HepG2 (cell line): ENCODE data around the gene TMEM143. TPM values are rescaled to one million over a fixed set of nuclear protein-coding genes. Genes with fewer than 3 reads are reported as not detected.
A peak's percentile ranks its signal among the peaks of the same experiment; 100 is the strongest.

Experiments
- ARID5B ChIP-seq: IDR thresholded peaks from 2 replicates; pipeline ENCODE4 v1.4.0; 2020; ENCODE audit warnings: mild to moderate bottlenecking, missing genetic modification reagents
- ARNT2 ChIP-seq: sonication (generic); formaldehyde crosslinking; IDR thresholded peaks from 2 replicates; pipeline ENCODE4 v1.8.0; 2022; ENCODE audit warnings: mild to moderate bottlenecking, low read depth, missing genetic modification reagents, moderate library complexity
- GZF1 ChIP-seq: sonication (generic); formaldehyde crosslinking; IDR thresholded peaks from 2 replicates; pipeline ENCODE4 v1.5.1; 2020; ENCODE audit warnings: mild to moderate bottlenecking, missing genetic modification reagents
- HMG20A ChIP-seq: IDR thresholded peaks from 2 replicates; pipeline ENCODE4 v1.6.1; 2016; ENCODE audit warnings: borderline replicate concordance
- IRX3 ChIP-seq: sonication (generic); formaldehyde crosslinking; IDR thresholded peaks from 2 replicates; pipeline ENCODE4 v1.8.1; 2023; ENCODE audit warnings: mild to moderate bottlenecking, low read depth, missing genetic modification reagents, borderline replicate concordance
- MATR3 ChIP-seq: sonication (generic); formaldehyde crosslinking; IDR thresholded peaks from 2 replicates; pipeline ENCODE4 v1.4.0; 2020; ENCODE audit warnings: missing genetic modification reagents
- RAD21 ChIP-seq: fragments of 450-650 bp; formaldehyde crosslinking; IDR thresholded peaks from 2 replicates; pipeline ENCODE4 v1.5.0; 2020; ENCODE audit warnings: mild to moderate bottlenecking
- SAFB2 ChIP-seq: sonication (generic); formaldehyde crosslinking; IDR thresholded peaks from 2 replicates; pipeline ENCODE4 v1.5.1; 2020; ENCODE audit warnings: missing genetic modification reagents, low read depth, mild to moderate bottlenecking, borderline replicate concordance
- SP5 ChIP-seq: IDR thresholded peaks from 2 replicates; pipeline ENCODE4 v1.6.1; 2016; ENCODE audit warnings: low read depth, borderline replicate concordance
- THAP9 ChIP-seq: sonication (generic); formaldehyde crosslinking; IDR thresholded peaks from 2 replicates; pipeline ENCODE4; 2020; ENCODE audit warnings: missing genetic modification reagents, mild to moderate bottlenecking, borderline replicate concordance
- TOPORS ChIP-seq: sonication (generic); formaldehyde crosslinking; IDR thresholded peaks from 2 replicates; pipeline ENCODE4 v1.8.0; 2023; ENCODE audit warnings: mild to moderate bottlenecking, missing genetic modification reagents
- USF2 ChIP-seq, 2 experiments: sonication (generic) in 1 of 2; formaldehyde crosslinking in 1 of 2; IDR thresholded peaks; 2 replicates each; pipeline versions ENCODE4 v1.5.1 to v1.6.1; 2011 to 2020; ENCODE audit warnings: borderline replicate concordance in 1 of 2, low read depth in 1 of 2, low read length in 1 of 2, mild to moderate bottlenecking in 1 of 2, missing genetic modification reagents in 1 of 2, moderate library complexity in 1 of 2
- ZBTB34 ChIP-seq: sonication (generic); formaldehyde crosslinking; IDR thresholded peaks from 2 replicates; pipeline ENCODE4 v1.8.0; 2022; ENCODE audit warnings: mild to moderate bottlenecking, missing genetic modification reagents
- ZNF180 ChIP-seq: sonication (generic); formaldehyde crosslinking; IDR thresholded peaks from 2 replicates; pipeline ENCODE4 v1.4.0; 2020; ENCODE audit warnings: low read depth, missing genetic modification reagents, borderline replicate concordance
- ZNF44 ChIP-seq: sonication (generic); formaldehyde crosslinking; IDR thresholded peaks from 2 replicates; pipeline ENCODE4 v1.5.1; 2020; ENCODE audit warnings: mild to moderate bottlenecking, missing genetic modification reagents
- ZNF816 ChIP-seq: sonication (generic); formaldehyde crosslinking; IDR thresholded peaks from 2 replicates; pipeline ENCODE4 v1.8.0; 2022; ENCODE audit warnings: missing genetic modification reagents, mild to moderate bottlenecking, borderline replicate concordance
- ZNF839 ChIP-seq: sonication (generic); formaldehyde crosslinking; IDR thresholded peaks from 2 replicates; pipeline ENCODE4 v1.4.0; 2020; ENCODE audit warnings: missing genetic modification reagents, mild to moderate bottlenecking, borderline replicate concordance
- polyA plus RNA-seq, 8 experiments: library from polyadenylated mRNA; depleted of rRNA in 3 of 8; stranded (reverse) in 7 of 8; unstranded in 1 of 8; fragments of >200 nt; fragmentation: Illumina TruSeq in 4 of 8; extraction: Trizol in 4 of 8; gene quantifications; 2 replicates each; pipeline versions ENCODE4 v1.2.1 to v1.2.3, GENCODE V29; 2011 to 2016; ENCODE audit warnings: low read depth in 4 of 8, missing spikeins in 1 of 8, mixed read lengths in 1 of 8; ENCODE audit not compliant: insufficient read depth in 1 of 8
- total RNA-seq, 5 experiments: library from RNA; depleted of rRNA; stranded (reverse); fragments of >200 nt; fragmentation: Illumina TruSeq; extraction: Trizol; gene quantifications; 2 replicates each; pipeline ENCODE4 v1.2.3, GENCODE V29; 2016; ENCODE audit warnings: low read depth in 1 of 5

Gene TMEM143
- total and polyA plus RNA-seq, 2 of the 13 experiments (the other 11 are each of a cell fraction or from before 2014, with no cell fraction given), result 7.7 to 11.3 TPM

GRCh38 chr19:48391100-48392005 lies 27.6 kb upstream of the TMEM143 start, which contains the start of gene KDELR1 (continued):
- TF ChIP-seq MATR3 (CRISPR knock-in tag), result no peak
- TF ChIP-seq ARID5B (CRISPR knock-in tag), result 0 out of 2 replicates have a peak, but pooled peaks have one; percentile 4
- peak; percentile 51; the same call in 1 of the 2 replicates for TF ChIP-seq SP5 (CRISPR knock-in tag)
- TF ChIP-seq ZBTB34 (CRISPR knock-in tag), result no peak
- TF ChIP-seq RAD21 (CRISPR knock-in tag), result 0 out of 2 replicates have a peak, but pooled peaks have one; percentile 28
- no peak for TF ChIP-seq ZNF816
- no peak for TF ChIP-seq ARNT2 (CRISPR knock-in tag)
- no peak for TF ChIP-seq GZF1 (CRISPR knock-in tag)
- no peak for TF ChIP-seq IRX3 (CRISPR knock-in tag)
- no peak for TF ChIP-seq ZNF180 (CRISPR knock-in tag)
- TF ChIP-seq THAP9 (CRISPR knock-in tag), result no peak
- TF ChIP-seq ZNF44, result no peak
- no peak for TF ChIP-seq SAFB2 (CRISPR knock-in tag)
- TF ChIP-seq TOPORS, result no peak
- TF ChIP-seq ZNF839 (CRISPR knock-in tag), result no peak
- no peak for TF ChIP-seq HMG20A (CRISPR knock-in tag)
- TF ChIP-seq USF2 (IDR thresholded peaks at IDR 0.05; ENCODE audit: low read depth, low read length), result no peak
- TF ChIP-seq USF2 (CRISPR knock-in tag; IDR thresholded peaks at IDR 0.05; ENCODE audit: borderline replicate concordance), result no peak
